ENCODE results near the gene EPS8.

GRCh38 chr12:15741082-15741481 is 48.1 kb downstream of the EPS8 start:
- TF ChIP-seq FOXP2 (optimal IDR thresholded peaks at IDR 0.05; ENCODE audit: borderline replicate concordance, extremely low read depth, extremely low read length, insufficient read depth) (no peak), SIN3A (IDR thresholded peaks at IDR 0.05; ENCODE audit: borderline replicate concordance, insufficient read depth, low read length) (no peak)

Data from PFSK-1 (cell line).